Superior temporal gyrus (tissue), 1 donor: Measurements from ENCODE around the gene ATP8B1.

Experiments used
- DNase-seq: peaks from one replicate; pipeline ENCODE4 v3.0.0-alpha.2; 2016; ENCODE audit errors: extremely low spot score

The ATP8B1 gene

DNA sequence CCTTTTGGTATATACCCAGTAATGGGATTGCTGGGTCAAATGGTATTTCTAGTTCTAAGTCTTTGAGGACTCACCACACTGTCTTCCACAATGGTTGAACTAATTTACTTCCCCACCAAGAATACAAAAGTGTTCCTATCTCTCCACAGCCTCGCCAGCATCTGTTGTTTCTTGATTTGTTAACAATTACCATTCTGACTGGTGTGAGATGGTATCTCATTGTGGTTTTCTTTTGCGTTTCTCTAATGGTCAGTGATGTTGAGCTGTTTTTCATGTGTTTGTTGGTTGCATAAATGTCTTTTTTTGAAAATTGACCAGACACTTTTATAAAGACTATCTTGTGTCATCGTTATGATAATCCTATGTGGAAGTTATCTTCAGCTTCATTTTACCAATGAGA is 16.0 kb upstream of the ATP8B1 start:
- no peak for DNase-seq

DNA sequence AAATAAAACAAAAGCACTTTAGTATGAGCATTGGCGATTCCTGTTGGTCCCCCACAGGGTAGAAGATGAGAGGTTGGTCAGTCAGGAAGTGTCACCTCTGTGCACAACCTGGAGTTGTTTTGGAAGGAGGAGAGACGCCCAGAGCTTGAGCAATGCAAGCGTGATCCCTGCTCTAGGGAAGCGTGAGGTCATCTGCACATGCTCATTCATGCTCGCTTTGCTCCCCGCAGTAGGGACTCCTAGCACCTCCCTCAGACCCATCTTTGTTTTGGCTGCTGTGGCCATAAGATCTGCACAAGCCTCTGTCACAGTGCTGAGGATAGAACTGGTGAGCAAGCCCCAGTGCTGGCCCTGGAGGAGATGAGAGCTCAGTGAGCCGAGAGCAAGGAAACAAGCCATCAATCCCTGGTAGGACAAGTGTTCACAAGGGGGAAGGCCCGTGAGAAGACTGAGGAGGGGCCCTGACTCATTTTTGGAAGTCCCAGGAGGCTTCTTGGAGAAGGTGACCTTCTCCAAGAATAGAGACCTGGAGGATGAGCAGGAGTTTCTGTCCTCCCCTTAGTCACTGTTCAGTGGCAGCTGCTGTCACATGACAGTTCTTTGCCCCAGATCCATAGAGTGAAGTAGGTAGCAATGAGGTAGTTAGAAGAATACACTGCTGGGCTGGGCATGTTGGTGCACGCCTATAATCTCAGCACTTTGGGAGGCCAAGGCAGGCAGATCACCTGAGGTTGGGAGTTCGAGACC is 13.3 kb upstream of the ATP8B1 start:
- no peak for DNase-seq

DNA sequence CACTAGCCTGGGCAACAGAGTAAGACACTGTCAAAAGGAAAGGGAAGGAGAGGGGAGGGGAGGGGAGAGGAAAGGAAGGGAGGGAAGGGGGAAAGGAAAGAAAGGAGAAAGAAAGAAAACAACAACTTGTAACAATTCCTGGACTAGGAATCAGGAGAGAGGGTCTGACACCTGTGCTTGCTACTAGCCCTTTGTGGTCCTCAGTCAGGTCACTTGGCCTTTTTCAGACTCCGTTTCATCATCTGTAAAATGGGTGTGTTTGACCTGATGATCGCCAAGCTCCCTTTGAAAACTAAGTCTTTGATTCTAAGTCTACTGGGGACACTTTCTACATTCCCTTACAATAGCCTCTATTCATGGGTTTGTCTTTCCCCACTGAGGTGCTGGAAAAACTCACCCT is 11.4 kb upstream of the ATP8B1 start:
- no peak for DNase-seq

DNA sequence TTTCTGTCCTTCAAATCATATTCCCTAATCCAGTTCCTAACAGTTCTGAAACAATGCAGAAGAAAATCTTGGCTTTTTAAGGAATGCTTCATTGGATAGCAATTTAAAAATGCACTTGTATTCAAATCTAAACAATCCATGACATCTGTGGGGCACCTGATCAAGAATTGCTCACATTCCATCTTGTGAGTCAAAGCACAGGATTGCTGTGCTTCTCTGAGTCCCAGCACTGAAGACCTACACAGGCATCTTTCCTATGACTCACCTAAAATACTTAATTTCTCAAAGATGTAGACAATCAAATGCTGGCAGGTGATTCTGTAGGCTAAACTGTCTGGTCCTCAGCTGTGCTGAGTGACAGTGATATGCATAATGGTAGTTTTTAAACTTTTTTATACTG is 10.1 kb upstream of the ATP8B1 start:
- DNase-seq = no peak

DNA sequence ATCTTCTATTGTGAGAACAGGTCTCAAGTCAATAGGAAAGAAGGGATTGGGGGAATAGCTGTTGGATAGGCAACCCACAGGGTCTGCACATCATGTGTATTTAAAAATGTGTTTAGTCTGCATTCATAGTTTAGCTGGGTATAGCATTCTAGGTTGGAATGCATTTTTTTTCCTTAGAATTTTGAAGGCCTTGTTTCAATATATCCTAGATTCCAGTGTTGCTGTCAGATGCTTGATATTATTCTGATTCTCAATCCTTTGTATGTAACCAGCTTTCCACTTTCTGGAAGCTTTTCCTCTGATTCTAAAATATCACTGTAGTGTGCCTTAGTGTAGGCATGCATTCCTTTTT is 9.0 kb upstream of the ATP8B1 start:
- no peak for DNase-seq

DNA sequence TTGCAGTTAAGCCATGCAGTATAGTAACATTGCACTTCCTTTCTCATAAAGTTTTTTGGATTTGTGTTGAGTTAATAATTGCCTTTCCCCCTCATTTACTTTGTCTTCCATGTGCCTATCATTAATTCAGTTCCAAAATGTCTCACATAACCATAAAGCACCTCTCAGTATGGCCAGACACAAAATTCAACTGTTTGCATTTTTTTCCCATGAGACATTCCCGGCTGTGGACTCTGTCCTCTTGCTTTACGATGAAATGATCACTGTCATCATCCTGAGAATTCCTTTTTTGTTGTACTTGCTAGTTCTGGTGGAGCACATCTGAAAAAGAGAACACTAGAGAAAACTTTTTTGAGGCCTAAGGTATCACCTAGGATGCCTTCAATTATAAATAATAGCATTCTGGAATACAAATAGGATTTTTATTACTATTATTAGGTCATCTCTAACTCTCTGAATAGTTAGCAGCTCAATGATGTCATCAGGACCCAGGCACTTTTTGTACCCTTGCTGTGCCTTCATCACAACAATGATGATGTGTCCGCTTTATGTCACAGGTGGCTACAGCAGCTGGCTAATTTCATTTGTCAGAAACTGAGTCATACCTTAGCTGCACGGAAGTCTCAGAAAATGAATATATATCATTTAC is 8.5 kb upstream of the ATP8B1 start:
- no peak for DNase-seq

DNA sequence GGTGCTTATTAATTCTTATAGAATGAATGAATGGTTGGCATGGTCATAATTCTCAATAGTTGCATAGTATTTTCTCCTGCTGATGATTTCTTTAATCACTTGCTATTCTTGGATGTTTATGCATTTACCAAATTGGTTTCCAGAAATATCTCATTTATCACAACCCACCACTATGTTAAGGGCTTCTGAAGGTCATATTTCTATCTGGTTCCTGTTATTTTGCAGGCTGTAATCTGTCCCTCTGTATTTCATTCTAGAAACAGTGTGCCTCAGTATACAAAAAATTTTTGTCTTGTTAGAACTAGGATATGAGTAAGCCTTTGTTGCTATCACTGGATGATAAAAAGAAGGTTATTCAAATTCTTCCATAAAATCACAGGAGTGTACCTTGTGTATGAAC is 6.1 kb upstream of the ATP8B1 start:
- no peak for DNase-seq

DNA sequence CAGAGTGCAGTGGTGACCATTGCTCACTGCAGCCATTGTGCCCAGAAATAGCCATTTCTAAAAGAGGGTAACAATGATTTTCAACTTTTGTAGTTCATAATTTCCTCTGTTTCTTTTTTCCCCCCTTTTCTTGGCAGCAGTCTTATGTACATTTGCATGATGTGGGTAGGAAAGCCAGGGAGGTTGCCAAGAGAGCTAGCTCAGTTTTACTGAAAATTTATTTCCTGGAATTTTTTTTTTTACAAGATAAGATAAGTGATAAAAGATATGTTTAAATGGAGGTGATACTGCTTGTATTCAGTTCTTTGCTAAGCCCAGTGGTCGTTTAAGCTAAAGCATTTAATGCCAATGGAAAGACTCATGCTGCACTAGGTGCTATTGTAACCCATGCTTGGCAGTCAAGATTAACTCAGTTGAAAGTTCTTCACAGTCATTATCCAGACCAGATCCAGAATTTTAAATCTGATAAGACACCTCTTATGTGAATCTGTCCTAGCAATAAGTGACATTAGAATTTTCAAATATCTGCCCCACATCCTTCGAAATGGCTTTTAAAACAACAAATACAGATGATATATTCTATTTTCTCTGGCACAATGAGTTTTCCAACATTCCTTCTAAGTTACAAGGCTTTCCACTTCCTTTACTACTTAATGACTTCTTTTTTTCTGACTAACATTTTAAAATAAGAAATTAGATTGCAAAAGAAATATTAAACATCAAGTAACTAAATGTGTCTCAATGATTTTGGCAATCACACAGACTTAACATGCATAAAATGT is 4.4 kb upstream of the ATP8B1 start:
- DNase-seq = no peak

DNA sequence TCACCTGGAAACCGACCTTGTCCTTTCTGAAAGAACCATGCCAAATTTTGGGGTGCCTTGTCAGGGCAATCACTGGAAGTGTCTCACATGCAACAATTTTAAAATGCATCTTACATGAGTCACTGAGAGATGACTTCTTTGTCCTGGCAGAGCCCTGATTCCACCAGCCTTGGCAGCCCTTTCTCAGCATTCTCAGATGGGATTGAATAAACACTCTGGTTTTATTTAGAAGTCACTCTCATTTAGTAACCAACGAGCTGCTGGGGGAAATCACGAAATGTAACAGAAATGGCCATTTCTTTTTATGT is 3.8 kb upstream of the ATP8B1 start:
- no peak for DNase-seq

DNA sequence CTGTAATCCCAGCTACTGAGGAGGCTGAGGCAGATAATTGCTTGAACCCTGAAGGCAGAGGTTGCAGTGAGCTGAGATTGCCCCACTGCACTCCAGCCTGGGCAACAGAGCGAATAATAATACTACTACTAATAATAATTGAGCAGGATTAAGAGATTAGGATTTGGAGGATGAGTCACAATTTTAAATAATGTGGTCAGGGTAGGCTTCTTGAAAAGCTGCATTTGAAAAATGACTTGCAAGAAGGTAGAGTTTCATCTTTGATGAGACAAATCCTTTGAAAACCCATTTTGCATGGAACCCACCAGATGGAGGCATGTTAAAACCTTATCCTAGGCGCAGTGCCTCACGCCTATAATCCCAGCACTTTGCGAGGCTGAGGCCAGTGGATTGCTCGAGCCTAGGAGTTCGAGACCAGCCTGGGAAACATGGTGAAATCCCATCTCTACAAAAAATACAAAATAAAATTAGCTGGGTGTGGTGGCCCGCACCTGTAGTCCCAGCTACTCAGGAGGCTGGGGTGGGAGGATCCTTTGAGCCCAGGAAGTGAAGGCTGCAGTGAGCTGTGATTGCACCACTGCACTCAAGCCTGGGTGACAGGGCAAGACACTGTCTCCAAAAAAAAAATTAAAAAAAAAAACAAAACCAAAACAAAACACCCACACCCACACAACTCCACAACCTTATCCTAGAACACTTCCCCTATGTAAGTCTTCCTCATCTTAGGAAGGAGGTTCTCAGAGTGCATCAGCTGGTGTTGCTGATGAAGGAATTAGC is 3.3 kb upstream of the ATP8B1 start:
- DNase-seq = no peak

DNA sequence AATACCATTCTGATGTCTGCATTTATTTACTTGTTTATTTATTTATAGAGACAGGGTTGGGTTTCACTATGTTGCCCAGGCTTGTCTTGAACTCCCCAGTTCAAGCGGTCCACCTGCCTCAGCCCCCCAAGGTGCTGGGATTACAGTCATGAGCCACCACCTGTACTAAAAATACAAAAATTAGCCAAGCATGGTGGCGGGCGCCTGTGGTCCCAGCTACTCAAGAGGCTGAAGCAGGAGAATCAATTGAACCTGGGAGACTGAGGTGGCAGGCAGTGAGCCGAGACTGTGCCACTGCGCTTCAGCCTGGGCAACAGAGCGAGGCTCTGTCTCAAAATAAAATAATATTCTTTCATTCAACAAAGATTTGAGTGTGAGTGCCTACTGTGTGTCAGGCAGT is 2.0 kb upstream of the ATP8B1 start:
- DNase-seq = no peak

DNA sequence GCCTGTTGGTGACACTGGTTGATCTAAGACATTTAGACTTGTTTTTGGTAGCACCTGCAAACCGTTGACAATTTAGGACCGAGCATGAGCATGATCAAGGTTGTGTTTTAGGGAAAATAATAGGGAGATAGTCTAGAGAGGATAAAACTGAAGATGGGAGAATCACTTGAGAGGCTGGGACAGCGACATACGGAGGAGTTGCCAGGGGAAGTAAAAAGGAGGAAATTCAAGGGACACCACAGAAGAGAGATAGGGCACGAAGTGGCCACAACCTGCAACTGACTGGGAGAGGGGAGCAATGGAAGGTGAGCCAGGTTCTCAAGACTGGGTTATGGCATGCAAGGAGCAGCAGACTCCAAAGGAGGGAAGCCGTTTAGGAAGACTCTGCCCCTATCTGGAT is 1.4 kb upstream of the ATP8B1 start:
- no peak for DNase-seq

DNA sequence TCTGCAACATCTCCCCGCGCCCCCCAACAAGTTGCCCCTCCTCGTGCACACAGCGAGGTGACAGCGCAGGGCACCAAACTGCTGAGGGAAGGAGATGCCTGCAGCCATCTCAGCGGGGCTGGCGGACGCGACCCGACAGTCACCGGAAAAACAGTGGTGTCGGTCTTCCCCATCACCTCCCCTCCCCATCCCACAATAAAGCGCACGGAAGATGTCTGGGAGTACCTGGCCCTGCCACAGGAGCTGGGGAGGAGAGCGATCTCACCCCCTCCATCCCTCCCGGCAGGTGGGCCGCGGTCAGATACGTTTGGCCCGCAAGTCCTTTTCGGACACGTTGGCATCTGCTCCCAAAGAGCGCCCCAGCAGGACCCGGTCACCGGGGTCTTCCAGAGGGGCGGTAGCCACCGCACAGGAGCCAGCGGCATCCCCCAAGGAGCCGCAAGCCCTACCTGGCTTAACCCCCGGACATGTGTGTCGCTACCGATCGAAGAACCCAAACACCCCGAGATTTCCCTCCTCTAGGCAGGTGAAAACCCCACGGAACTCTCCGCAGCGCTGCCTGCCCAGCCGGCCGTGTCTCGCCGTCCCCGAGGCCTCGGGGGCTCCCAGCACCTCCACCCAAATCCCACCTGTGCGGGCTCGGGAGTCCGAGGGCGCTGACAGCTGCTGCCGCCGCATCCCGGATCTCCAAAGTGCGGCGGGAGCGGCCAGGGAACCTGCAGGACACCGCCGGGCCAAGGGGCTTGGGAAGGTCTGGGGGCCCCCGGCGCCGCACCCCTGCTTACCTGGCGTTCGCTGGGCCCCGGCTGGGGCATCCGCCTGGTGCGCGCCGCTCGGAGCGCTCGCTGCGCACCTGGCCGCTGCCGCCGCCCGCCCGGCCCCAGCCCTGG is 657 bp downstream of the ATP8B1 start:
- DNase-seq = no peak

DNA sequence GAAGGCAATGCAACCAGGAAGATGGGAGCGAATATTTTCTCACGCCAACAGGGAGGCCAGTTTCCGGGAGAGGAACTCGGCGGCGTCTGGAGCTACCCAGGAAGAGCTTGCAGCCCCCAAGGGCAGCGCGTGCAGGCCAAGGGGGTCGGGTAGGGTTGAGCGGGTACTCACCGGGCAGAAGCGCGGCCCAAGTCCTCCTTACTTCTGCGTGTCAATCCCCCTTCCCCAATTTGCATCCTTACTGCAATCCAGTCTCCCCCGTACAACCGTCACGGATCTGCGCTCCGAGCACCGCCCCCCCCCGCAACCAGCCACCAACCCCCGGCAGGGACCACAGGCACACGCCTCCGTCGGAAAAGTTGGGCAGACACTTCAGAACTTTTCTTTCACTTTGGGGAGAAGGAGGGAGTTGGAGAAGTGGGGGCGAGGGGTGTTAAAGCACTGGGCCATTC is 1.3 kb downstream of the ATP8B1 start:
- DNase-seq = no peak

DNA sequence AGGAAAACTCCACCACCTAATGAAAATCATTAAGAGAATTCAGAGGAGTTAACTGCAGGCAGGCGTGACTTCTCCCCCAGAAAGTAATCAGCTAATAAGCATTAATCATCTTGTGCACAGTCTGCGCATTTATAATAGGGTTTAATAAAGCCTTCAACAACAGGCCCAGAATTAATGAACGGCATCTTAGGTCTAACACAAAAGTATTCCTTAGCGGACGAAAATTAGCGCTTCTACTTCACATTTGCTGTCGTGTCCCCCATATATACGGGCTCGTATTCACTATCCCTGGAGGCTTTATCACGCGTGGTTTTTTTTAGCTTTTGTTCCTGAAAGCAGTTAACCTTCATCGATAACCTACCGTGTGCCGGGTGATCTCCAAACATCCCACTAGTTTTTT is 1.8 kb downstream of the ATP8B1 start:
- DNase-seq = no peak

DNA sequence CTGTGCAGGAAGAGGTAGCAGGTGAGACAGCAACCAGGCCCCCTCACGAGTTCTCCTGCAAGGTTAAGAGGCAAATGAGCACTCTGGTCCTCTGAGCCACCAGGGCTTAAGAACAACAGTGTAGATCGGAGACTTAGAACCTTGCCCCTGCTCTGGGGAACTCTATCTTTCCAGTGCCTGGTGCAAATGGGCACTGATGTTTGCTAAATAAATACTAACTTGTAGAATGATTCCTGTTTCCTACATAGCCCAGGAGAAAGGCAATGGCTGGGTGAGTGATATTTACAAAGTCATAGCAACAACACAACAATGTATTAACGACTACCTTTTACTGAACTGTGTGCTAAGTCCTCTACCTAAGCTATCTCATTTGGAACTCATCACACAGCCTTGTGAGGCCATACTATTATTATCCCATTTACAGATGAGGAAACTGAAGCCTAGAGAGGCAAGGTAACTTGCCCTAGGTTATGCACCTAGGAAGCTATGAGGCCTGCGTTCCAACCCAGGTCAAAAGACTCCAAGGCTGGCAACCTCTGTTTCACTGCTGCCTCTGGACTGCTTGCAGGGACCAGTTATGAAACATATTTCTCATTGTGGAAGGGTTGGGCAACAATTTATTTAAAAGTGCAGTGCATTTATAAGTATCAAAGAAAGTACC is 4.3 kb downstream of the ATP8B1 start:
- DNase-seq = no peak

DNA sequence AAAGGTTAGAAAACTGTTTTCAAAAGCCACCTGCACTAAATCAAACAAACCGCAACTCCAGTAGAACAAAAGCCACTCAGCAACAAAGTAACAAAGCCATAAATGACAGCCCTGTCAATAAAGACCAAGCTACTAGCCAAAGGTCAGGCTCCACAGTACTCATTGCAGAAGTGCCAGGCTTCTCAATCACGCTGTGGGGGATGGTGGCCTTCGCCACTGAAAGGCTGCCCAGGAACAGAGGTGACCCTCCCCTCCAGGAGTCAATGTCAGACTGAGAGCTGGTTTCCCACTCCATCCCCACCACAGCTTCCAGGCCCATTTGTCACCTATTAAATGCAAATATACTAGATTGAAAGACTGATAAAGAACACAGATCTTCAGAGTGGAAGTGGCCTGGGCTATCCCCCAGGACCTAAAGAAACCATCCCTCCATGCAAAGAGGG is 5.9 kb downstream of the ATP8B1 start:
- no peak for DNase-seq

DNA sequence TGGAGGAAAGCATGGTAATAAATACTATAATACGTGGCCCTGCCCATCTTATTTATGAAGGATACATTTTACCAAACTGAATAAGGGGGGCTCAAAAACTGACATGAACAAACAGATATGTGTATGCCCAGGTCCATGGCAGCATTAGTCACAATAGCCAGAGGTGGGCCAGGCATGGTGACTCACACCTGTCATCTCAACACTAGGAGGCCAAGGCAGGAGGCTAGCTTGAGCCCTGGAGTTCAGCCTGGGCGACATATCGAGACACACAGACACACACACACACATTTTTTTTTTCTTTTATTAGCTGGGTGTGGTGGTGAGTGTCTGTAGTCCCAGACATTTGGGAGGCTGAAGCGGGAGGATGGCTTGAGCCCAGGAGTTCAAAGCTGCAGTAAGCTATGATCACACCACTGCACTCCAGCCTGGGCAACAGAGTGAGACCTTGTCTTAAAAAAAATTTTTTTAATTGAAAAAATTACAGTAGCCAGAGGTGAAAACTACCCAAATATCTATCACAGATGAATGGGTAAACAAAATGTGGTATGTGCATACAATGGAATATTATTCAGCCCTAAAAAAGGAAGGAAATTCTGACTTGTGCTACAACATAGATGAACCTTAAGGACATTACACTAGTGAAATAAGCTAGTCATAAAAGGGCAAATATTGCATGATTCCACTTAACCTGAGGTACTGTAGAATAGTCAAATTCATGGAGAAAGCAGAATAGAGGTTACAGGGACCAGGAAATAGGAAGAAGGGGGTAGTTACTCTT is 8.0 kb downstream of the ATP8B1 start:
- no peak for DNase-seq

DNA sequence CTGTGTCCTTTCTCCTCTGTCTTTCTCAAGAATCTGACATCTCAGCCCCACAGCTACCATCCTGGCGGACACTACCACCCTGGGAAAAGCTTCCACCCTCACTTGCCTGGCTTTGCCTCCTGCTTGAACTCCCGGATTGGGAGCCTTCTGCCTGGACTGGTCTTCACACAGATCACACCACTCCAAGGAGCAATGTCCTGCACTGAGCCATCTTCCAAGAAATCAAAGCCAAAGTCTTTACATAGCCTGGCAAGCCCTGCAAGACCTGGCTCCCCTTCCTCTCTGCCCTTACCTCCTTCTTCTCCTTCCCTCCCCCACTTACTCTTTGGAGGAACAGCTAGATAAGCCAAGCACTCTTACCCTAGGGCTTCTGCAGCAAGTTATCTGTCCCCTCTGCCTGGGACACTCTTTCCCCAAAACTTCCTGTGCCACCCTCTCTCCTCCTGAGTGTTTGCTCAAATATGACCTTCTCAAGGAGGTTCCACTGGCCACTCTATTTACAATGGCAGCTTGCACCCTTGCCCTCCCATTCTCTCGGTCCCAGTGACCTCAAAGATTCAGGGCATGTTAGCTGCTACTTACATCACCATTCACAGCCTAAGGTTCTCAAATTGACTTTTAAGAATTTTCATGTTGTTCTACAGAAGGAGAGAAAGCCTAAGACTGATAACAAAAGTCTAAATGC is 9.7 kb downstream of the ATP8B1 start:
- no peak for DNase-seq
